HepG2 (cell line): Measurements from ENCODE around the gene FAM118B. TPM values are rescaled to one million over a fixed set of nuclear protein-coding genes. Genes with fewer than 3 reads are reported as not detected.

Source experiments
- EP300 ChIP-seq, 3 experiments: sonication (generic) in 1 of 3; formaldehyde crosslinking in 1 of 3; IDR thresholded peaks; 2 replicates each; pipeline versions ENCODE4 v1.5.1 to v1.6.1; 2011 to 2020; ENCODE audit warnings: low read depth in 2 of 3, low read length in 2 of 3, borderline replicate concordance in 1 of 3, improper control_type of control experiment in 1 of 3, mild to moderate bottlenecking in 1 of 3, missing genetic modification reagents in 1 of 3, moderate library complexity in 1 of 3
- HCFC1 ChIP-seq: fragments of 150-350 bp; IDR thresholded peaks from 2 replicates; pipeline ENCODE4 v1.6.1; 2014; ENCODE audit warnings: low read depth, low read length
- MAFK ChIP-seq, 2 experiments: IDR thresholded peaks in 1 of 2; conservative IDR thresholded peaks in 1 of 2; 2 replicates each; pipeline ENCODE4 v1.6.1; 2011; ENCODE audit warnings: improper control_type of control experiment in 2 of 2, low read length in 2 of 2
- RARG ChIP-seq: sonication (generic); formaldehyde crosslinking; IDR thresholded peaks from 2 replicates; pipeline ENCODE4 v1.4.0; 2020; ENCODE audit warnings: low read depth, mild to moderate bottlenecking, missing genetic modification reagents
- SNAPC2 ChIP-seq: sonication (generic); formaldehyde crosslinking; IDR thresholded peaks from 2 replicates; pipeline ENCODE4 v1.8.1; 2022; ENCODE audit warnings: mild to moderate bottlenecking, missing genetic modification reagents
- TEF ChIP-seq: sonication (generic); formaldehyde crosslinking; IDR thresholded peaks from 2 replicates; pipeline ENCODE4 v1.5.0; 2020; ENCODE audit warnings: missing genetic modification reagents
- THAP7 ChIP-seq: sonication (generic); formaldehyde crosslinking; IDR thresholded peaks from 2 replicates; pipeline ENCODE4 v1.8.1; 2023; ENCODE audit warnings: mild to moderate bottlenecking, missing genetic modification reagents
- THAP9 ChIP-seq: sonication (generic); formaldehyde crosslinking; IDR thresholded peaks from 2 replicates; pipeline ENCODE4; 2020; ENCODE audit warnings: missing genetic modification reagents, mild to moderate bottlenecking, borderline replicate concordance
- ZBTB10 ChIP-seq: sonication (generic); formaldehyde crosslinking; IDR thresholded peaks from 2 replicates; pipeline ENCODE4 v1.4.0; 2020; ENCODE audit warnings: missing genetic modification reagents, borderline replicate concordance
- ZEB1 ChIP-seq: IDR thresholded peaks from 2 replicates; pipeline ENCODE4 v1.6.1; 2012; ENCODE audit warnings: mild to moderate bottlenecking, low read depth, inconsistent platforms; ENCODE audit not compliant: insufficient replicate concordance
- ZFY ChIP-seq: sonication (generic); formaldehyde crosslinking; IDR thresholded peaks from 2 replicates; pipeline ENCODE4 v1.4.0; 2020; ENCODE audit warnings: missing genetic modification reagents
- ZNF275 ChIP-seq: sonication (generic); formaldehyde crosslinking; IDR thresholded peaks from 2 replicates; pipeline ENCODE4 v1.8.0; 2022; ENCODE audit warnings: missing genetic modification reagents, mild to moderate bottlenecking, inconsistent platforms, borderline replicate concordance
- ZNF607 ChIP-seq: sonication (generic); formaldehyde crosslinking; IDR thresholded peaks from 2 replicates; pipeline ENCODE4 v1.5.1; 2020; ENCODE audit warnings: missing genetic modification reagents, mild to moderate bottlenecking, borderline replicate concordance
- polyA plus RNA-seq, 8 experiments: library from polyadenylated mRNA; depleted of rRNA in 3 of 8; stranded (reverse) in 7 of 8; unstranded in 1 of 8; fragments of >200 nt; fragmentation: Illumina TruSeq in 4 of 8; extraction: Trizol in 4 of 8; gene quantifications; 2 replicates each; pipeline versions ENCODE4 v1.2.1 to v1.2.3, GENCODE V29; 2011 to 2016; ENCODE audit warnings: low read depth in 4 of 8, missing spikeins in 1 of 8, mixed read lengths in 1 of 8; ENCODE audit not compliant: insufficient read depth in 1 of 8
- total RNA-seq, 5 experiments: library from RNA; depleted of rRNA; stranded (reverse); fragments of >200 nt; fragmentation: Illumina TruSeq; extraction: Trizol; gene quantifications; 2 replicates each; pipeline ENCODE4 v1.2.3, GENCODE V29; 2016; ENCODE audit warnings: low read depth in 1 of 5
- TF ChIP-seq, protein P1 (sequence below): sonication (generic); formaldehyde crosslinking; IDR thresholded peaks from 2 replicates; pipeline ENCODE4 v1.4.0; 2020; ENCODE audit warnings: mild to moderate bottlenecking, missing genetic modification reagents
- TF ChIP-seq, protein P2 (sequence below): sonication (generic); formaldehyde crosslinking; IDR thresholded peaks from 2 replicates; pipeline ENCODE4 v1.4.0; 2020; ENCODE audit warnings: mild to moderate bottlenecking, missing genetic modification reagents, borderline replicate concordance

Gene FAM118B
- total and polyA plus RNA-seq, 2 of the 13 experiments (the other 11 are each of a cell fraction or from before 2014, with no cell fraction given) = 10.2 to 25.7 TPM

DNA sequence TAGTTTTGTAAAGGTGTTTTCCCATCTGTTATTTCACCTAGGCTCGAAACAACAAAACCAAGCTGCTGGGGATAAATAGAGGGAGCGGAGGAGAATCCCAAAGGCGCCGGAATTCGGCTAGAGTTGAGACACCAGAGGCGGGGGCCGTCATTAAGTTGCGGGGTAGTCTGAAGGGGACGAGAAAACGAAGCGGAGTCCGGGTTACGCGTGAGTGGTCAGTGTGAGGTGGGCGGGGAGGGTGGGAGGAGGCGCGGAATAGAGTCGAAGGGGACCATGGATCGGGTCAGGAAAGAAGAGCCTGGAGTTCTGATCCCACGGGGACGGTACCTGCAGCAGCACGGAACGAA, 56.8 kb downstream of the FAM118B start (continued):
- TF ChIP-seq MAFK (conservative IDR thresholded peaks at IDR 0.05 in 1 of 2, IDR thresholded peaks at IDR 0.05 in 1 of 2; ENCODE audit: low read length in 2 of 2) = no peak
- 0 out of 2 replicates have a peak, but pooled peaks have one; percentile 52 for TF ChIP-seq SNAPC2 (CRISPR knock-in tag)
- no peak; the same call in 1 of the 2 replicates for TF ChIP-seq RARG
- no peak for TF ChIP-seq THAP7 (CRISPR knock-in tag)
- TF ChIP-seq, protein P1, sequence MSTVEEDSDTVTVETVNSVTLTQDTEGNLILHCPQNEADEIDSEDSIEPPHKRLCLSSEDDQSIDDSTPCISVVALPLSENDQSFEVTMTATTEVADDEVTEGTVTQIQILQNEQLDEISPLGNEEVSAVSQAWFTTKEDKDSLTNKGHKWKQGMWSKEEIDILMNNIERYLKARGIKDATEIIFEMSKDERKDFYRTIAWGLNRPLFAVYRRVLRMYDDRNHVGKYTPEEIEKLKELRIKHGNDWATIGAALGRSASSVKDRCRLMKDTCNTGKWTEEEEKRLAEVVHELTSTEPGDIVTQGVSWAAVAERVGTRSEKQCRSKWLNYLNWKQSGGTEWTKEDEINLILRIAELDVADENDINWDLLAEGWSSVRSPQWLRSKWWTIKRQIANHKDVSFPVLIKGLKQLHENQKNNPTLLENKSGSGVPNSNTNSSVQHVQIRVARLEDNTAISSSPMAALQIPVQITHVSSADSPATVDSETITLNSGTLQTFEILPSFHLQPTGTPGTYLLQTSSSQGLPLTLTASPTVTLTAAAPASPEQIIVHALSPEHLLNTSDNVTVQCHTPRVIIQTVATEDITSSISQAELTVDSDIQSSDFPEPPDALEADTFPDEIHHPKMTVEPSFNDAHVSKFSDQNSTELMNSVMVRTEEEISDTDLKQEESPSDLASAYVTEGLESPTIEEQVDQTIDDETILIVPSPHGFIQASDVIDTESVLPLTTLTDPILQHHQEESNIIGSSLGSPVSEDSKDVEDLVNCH = no peak
- peak; percentile 1 for TF ChIP-seq ZEB1
- TF ChIP-seq ZNF607 (CRISPR knock-in tag) = 0 out of 2 replicates have a peak, but pooled peaks have one; percentile 24
- TF ChIP-seq, protein P2, sequence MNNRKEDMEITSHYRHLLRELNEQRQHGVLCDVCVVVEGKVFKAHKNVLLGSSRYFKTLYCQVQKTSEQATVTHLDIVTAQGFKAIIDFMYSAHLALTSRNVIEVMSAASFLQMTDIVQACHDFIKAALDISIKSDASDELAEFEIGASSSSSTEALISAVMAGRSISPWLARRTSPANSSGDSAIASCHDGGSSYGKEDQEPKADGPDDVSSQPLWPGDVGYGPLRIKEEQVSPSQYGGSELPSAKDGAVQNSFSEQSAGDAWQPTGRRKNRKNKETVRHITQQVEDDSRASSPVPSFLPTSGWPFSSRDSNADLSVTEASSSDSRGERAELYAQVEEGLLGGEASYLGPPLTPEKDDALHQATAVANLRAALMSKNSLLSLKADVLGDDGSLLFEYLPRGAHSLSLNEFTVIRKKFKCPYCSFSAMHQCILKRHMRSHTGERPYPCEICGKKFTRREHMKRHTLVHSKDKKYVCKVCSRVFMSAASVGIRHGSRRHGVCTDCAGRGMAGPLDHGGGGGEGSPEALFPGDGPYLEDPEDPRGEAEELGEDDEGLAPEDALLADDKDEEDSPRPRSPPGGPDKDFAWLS (CRISPR knock-in tag) = 0 out of 2 replicates have a peak, but pooled peaks have one; percentile 3
- TF ChIP-seq ZNF275 (CRISPR knock-in tag) = no peak
- no peak for TF ChIP-seq ZBTB10
- no peak for TF ChIP-seq EP300 (IDR thresholded peaks at IDR 0.05; ENCODE audit: low read depth in 2 of 2, low read length in 2 of 2)
- 0 out of 2 replicates have a peak, but pooled peaks have one; percentile 8 for TF ChIP-seq EP300 (CRISPR knock-in tag; IDR thresholded peaks at IDR 0.05; ENCODE audit: borderline replicate concordance)
- TF ChIP-seq ZFY = no peak
- TF ChIP-seq TEF (CRISPR knock-in tag) = no peak
- TF ChIP-seq HCFC1 = no peak
- TF ChIP-seq THAP9 (CRISPR knock-in tag) = no peak
